Measurements from ENCODE around the gene TBC1D2B. TPM values are rescaled to one million over a fixed set of nuclear protein-coding genes. Genes with fewer than 3 reads are reported as not detected.
A peak's percentile ranks its signal among the peaks of the same experiment; 100 is the strongest.

The TBC1D2B gene
- total RNA-seq, 1 donor from 2014 or later = 26.2 TPM

DNA sequence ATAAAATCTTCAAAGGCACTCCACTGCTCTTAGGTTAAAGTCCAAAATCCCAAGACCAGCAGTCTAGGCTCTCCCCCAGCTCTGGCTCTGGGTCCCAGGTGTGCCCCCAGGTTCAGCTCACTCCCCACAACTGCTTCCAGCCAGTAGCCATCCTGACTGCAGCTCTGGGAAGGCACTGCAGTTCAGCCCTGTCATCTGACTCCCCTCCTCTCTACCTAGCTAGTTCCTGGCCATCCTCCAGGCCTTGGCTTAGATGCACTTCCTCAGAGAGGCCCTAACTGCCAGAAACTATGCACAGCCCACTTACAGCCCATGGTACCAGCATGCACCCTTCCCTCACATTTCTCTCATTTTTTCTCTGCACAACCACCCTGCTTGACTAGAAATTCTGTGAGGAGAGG is 25.5 kb downstream of the TBC1D2B start:
- peak; percentile 63 for DNase-seq

DNA sequence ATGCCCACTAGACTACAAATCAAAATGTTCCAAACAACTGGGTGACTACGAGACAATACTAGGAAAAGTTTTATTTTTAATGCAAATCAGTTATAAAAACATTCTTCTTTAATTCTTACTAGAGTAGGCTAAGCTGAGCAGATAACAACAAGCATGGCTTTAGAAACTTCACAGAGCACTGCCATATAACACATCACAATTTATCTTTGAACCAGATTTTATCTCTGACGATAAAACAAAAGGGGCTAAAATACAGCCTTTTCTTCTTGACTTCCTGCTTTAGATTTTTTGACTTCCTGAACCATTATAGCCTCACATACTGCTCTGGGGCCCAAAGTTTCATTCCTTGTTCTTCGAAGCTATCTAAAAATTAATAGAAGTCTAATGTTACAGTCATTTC is 25.9 kb downstream of the TBC1D2B start:
- DNase-seq = no peak

DNA sequence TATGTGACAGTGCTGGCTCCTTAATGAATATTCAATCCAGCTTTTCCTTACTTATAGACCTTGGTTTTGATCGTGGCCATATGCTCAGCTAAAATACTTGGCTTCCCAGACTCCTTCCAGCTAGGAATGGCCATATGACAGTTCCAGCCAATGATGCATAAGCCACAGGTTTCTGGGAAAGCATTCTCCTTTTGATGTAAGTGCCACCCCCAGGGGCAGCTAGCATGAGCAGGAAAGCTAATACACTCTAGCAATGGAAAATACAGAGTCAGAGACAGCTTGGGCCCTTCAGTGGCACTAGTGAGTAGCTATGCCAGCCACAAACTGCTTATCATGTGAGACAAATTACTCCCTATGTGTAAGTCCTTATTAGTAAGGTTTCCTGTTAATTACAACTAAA is 26.7 kb downstream of the TBC1D2B start:
- no peak for DNase-seq

DNA sequence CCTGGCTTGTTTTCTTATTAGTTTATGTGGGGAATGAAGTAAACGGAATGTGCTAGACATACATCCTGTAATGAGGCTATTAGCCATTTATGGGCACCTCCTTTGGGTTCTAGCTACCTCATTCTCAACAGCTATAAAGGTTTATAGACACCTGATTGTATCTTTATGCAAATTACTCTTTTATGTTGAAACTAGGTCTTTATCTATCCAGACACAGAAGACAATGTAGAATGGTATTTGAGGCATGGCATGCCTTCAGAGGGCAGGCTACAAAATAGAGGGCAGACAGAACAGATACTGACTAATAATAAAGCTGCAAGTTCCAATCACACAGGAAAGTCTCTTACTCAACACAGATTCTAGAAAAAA is 27.1 kb downstream of the TBC1D2B start:
- DNase-seq = no peak

DNA sequence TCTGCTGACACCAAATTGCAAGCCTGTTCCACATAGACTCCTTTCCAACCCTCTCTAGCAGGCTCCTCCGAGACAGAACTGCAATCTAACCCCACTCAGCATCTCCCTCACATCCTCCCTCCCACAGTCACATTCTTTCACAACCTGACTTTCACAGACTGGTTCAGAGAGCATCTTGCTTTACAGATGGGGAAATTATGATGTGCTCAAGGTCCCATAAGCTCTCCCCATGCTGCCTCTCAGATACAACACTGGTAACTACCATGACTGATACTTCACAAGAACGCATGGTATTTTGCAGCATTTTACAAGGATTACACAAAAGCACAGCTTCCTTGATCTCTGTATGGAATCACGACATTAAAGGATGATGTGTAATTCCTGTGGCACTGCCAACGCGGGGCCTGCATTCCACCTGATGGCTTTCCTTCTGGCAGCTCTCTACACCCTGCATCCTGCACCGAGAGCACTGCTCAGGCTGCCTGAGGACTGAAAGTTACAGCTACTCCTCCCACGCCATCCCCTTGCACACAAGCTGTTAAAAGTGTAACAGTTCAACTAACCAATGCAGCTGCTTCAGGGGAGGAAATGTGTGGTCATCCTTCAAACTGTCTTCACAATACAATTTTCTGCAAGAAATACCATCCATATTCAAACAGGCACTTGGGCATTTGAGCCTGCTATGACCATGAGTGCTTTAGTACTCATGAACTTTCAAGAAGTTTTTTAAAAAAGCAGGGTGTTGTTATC is 27.6 kb downstream of the TBC1D2B start:
- peak; percentile 61 for DNase-seq

DNA sequence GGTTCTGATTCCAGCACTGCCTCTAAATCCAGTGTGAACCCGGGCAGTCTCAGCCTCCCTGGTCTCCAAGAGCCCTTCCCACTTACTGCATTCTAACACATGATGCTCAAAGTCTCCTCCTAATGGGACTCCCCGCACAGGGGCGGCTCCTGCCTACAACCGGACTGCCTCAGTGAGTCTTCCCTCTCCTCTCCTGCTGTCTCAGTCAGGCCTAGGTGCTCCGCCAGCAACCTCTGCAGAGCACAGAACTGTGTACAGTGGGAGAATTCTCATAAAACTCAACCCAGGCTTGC is 28.9 kb downstream of the TBC1D2B start:
- DNase-seq = peak; percentile 37

DNA sequence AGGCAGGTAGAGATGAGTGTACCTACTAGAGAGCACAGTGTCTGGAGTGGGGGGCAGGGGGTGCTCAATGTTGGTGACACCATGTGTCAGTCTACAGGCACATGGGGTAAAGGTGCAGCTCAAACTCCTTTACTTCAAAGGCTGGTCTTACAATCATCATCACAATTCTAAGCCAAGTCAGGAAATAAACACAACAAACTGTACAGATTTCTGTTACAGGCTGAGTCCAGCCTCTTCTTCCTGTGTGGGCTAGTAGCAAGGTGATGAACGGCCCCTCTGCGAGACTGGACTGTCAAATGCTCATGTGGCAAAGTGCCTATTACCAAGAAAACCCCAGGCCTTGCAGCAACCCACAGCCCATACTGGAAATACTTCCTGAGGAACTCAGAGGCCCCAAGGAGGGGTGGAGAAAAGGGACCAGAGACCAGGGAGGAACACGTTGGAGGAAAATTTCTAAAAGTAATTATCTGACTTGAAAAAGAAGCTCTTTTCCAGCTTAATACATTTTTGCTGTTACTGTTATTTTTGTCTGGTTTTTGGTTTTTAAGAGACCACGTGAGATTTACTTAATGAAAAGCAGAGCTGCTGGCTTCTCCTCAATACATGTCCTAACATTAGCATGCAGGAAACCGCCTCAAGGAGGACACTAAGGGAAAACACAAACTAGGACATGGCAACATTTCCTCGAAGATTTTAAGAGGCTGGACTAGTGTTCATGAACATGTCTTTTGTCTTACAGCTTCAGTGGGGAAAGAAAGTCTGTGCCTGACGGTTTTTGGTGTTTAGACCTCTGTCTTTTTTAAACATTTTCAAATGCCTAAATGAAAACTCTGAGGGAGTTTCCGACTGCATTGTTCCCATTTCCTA is 29.5 kb downstream of the TBC1D2B start:
- peak; percentile 65 for DNase-seq

DNA sequence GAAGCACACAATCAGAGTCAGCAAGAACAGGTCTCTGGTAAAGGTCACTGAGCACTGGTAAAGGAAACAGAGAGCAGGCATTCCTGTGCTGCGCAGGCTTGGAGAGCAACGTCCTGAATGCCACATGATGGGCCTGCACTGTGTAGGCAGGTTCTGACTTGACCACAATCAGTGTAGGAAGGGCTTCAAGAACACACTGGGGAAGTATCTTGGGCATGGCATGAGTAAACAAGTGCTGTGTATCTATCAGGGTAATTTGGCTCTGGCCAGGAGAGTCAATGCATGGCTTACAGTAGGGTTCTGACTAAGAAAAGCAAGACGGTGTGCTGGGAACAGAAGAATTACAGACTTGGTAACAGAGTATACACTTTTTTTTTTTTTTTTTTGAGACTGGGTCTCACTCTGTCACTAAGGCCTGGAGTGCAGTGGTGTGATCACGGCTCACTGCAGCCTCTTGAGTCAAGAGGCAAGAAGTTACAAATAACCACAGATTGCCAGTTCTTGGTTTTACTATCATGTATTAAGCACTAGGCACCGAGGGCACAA is 30.6 kb downstream of the TBC1D2B start:
- DNase-seq = peak; percentile 81

DNA sequence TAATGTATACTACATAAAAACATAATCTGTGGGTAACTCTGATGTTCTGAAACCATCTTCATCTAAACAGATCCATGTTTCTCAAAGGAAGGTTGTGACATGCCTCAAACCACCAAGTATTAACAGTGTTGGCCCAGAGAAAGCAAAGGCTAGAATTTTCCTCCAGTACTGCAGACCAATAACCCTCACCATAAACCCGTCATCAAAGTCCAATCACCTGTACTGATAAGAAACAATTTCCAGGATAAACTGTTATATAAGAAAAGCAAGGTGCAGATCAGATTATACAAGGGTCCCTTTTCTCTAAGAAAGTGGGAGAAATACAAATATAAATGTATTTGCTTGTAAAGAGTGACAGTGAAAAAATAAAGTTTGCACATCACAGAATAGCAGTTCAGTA is 32.3 kb downstream of the TBC1D2B start:
- no peak for DNase-seq

DNA sequence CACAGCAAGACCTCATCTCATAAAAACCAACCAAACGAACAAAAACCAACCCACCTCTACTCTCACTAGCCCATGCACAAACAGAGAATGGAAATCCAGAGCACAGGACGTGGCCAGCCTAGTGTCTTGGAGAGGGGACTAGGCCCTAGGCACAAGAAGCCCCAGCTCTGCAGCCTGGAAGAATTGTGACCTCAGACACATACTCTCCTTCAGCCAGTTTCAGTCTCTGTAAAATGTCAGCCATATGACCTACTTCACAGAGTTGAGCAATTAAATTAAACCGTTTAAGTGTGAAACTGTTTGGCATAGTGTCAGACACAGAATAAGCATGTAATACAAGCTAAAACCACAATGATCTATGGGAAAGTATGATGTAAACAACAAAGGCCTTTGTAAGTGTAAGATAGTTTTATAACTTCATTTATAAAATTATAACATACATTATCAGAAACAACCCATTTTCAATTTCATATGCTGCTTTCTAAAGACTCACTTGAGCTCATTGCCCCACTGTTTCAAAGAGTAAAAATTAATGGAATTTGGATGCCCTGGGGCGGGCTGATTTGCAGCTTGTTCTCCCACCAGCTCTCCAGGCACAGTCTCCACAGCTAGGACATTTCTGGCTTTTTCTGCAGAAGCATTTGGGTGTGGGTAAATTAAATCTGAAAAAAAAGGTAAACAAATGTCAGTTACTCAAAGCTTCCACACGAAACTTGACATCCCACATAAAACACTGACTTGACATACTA is 32.9 kb downstream of the TBC1D2B start:
- no peak for DNase-seq

DNA sequence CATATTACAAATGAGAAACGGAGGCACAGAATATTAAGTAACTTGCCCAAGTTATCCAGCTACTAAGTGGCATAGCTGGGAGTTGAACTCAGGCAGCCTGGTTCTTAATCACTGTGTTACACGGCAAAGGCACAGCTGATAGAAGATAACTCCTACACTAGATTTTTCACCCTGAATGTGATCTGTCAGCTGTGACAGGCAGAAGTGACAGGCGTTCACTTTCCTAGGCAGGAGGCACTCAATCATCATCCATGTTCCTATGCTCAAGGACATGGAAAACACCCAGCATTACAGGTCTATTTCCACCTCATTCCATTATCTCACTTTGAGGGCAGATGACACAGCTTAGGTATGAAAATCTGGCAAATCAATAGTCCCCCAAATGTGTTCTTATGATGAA is 35.6 kb downstream of the TBC1D2B start:
- no peak for DNase-seq

DNA sequence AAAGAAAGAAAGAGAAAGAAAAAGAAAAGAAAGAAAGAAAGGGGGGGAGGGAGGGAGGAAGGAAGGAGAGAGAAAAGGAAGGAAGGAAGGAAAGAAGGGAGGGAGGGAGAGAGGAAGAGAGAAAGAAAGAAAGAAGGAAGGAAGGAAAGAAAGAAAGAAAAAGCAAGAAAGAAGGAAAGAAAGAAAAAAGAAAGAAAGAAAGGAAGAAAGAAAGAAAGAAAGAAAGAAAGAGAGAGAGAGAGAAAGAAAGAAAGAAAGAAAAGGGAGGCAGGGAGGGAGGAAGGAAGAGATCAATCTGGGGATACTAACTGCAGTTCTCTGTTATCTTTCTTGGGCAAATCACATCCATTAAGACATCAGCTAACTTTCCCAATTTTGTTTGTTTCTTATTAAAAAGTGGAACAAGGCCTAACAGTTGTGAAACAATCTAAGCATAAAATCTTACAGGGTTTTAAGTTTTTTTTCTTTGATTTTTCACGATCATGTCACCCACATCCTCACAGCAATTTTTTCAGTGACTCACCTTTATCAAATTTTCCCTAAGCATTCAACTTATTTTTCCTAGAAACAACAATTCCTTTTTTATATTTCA is 36.8 kb downstream of the TBC1D2B start:
- DNase-seq = no peak

DNA sequence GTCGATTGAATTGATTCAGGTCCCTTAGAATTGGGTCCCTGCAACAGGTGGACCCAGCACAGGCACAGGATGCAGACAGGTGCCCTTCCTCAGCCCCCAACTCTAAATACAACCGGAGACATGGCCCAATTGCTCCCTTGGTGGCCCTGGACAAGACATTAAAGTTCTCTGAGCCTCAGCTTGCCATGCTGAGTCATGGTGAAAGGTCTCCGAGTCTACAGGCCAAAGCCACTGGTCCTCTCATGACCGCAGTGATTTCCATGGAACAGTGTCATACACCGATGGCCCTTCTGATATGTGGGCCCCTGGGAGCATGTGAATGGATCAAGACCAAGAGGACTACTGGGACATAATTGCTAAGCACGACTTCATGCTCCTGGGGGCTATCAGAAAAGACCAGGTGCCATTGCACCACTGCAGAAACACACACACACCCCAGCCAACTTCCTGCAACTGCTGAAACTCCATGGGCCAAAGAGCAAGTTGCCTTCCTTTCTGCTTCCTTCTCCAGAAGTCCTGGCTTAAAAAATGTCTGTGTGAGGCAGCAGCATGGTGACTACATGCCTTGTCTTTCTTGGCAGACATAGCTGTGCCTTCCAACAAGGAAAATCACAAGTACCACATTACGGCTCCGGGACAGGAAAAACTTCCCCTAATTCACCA is 38.8 kb downstream of the TBC1D2B start:
- peak; percentile 30 for DNase-seq

DNA sequence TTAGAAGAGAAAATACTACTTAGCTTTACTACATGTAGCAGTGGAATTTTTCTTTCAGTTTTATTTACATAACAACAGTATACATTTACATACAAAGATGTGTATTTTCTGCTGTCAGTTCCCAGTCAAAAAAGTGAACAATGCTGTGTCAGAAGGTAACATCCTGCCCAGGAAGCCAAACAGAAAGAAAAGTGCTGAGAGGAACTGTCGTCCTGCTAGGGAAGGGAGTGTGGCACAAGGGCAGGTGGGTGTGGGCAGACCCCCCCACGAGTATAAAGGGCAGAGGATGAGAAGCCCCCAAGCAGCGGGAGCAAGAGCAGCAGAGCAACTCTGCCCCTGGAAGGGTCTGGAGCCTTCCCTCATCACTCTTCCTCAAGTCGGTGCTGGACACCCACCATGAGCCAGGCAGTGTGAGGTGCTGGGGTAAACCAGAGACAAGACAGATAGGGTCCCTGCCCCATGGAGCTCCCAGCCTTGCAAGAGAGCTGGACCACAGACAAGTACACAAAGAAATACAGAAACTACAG is 39.7 kb downstream of the TBC1D2B start:
- DNase-seq = peak; percentile 31

DNA sequence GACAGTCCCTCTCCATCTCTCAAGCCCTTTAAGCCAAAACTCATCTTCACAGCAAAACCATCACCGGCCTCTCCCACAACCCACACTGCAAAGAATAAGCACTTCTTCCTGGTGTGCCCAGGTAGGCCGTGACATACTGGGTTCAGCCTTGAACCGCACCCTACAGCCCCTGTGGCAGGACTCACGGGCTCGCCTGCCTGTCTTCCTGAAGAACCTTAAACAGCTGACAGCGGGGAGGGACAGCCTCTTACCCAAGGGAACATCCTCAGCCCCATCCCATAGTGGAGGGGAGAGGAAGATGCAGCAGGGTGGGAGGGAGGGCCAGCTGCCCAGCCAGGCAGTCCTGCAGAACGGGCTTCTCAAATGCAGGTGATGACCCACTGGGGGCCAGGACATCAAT is 40.2 kb downstream of the TBC1D2B start:
- no peak for DNase-seq

DNA sequence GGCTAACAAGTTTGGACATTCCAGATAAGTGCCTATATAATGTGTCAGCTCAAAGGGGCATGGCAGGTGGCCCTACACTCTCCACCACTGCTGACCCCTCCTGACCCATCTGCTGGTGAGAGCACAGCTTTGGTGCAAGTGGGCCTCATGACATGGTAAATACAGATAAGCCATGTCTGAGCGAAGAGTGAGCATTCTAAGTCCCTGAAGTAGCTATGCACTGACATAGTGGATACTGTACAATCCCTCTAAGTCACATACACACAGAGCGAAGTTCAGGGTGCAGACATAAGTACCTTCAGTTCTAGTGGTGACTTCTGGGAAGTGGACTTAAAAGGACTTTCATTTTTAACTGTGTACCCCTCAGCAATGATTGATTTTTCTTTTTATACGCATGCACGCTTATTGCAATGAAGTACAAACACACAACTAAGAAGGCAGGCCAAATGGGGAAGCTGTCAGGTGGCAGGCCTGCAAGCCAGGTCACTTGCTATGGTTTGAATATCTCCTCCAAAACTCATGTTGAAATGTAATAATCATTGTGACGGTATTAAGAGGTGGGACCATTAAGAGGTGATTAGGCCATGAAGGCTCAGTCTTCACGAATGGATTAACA is 41.5 kb downstream of the TBC1D2B start:
- DNase-seq = no peak

DNA sequence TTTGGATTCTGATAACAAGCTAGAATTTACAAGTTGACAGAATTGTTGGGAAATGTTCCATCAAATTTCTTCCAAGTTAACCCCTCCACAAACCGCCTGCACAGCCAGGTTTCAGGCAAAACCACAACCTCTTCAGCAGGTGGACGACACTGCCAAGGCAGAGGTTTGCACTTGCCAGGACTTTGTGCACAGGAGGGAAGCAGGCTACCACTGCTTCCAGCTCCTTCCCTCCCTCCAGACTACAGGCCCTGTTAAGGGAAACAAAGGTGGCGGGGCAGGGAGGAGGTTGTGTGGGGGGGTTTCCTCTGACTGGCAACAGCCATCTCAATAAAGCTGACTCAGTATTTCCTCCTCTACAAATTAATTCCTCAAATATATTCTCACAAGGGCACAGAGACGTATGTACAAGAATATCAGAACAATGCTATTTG is 42.2 kb downstream of the TBC1D2B start:
- DNase-seq = peak; percentile 84

DNA sequence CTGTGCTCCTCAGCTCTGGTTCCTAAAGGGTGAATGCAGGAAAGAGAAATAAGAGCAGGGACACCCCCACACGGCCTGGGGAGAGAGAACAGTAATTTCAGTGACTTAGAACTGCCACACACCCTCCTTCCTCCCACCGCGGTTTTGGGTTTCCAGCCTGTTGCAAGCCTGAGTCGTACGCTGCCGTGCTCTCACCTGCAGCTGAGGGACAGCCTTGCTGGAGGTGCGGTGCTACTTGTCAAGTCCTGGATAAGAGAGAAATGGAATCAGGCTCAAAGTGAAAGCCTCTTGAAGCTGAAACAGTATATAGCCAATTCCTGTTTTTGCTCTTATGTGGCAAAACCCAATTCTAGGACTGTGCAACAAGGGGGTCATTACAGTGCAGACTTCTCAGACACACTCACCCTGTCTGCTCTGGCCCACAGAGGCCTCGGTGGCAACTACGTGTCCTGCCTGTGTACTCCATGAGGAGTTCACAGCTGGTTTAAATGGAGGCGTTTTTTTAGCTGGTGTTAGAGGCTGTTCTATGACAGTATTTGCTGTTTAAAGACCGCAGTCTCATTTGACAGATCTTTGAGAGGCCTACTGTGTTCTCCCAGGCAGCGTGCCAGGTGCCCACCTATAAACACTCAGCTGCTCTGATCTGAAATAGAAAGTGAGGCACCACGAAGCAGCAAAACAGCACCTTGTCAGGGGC is 42.9 kb downstream of the TBC1D2B start:
- DNase-seq = peak; percentile 14

DNA sequence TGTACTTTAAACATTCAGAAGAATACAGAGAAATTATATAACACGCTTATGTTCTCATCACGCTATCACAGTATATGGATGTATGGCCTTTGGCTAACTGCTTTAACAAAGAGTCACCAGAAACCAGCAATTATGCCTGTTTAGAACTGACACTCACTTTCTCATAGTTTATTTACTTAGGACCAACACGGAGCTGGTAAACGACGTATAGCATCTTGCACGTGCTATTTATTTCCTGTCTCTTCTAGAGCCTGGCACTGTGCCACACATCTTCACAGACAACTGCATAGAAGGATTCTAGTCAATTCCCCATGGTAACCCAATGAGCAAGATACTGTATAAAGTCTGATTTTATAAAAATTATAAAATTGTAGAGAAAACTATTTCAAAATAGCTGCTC is 43.6 kb downstream of the TBC1D2B start:
- DNase-seq = peak; percentile 64

DNA sequence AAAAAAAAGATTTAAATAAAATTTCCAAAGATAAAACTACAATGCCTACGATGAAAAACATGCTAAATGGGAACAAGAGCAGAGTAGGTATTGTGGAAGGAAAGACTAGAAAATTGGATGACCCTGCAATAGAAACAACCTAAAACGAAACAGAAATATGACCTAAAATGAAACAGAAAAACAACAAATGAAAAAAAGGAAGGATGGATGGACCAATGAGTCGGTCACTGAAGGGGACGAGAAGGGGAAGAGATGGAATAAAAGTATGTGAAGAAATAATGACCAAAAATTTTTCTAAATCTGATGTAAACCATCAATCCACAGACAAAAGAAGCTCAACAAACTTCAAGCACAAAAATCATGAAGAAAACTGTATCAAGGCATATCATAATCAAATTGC is 44.8 kb downstream of the TBC1D2B start:
- no peak for DNase-seq

DNA sequence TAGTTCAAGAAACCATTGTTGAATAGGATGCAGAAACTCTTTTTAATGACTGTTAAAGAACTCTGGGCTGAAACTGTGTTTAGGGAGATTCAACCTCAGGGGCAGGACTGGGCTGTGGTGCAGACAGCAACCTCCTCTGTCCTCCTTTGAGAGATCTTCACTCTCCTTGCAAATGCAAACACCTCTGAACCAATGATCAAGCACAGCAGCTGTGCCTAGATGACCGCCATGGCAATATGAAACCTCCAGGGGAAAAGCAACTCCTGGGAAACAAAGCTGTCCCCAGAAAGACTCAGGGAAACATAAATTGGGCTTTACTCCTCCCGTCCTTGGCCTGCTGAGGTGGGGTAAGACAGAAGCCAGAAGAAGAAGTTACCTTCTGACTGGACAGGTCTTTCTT is 52.6 kb downstream of the TBC1D2B start:
- DNase-seq = no peak
